Mammary epithelial cell (primary cell): ENCODE data around the gene ACAT2.

Experiments used
- EZH2 ChIP-seq: IDR thresholded peaks from 2 replicates; pipeline ENCODE4 v1.6.1; 2012; ENCODE audit warnings: low read length, inconsistent platforms, borderline replicate concordance
- TF ChIP-seq, protein P1 (sequence below), 2 donors: IDR thresholded peaks in 1 of 2; conservative IDR thresholded peaks in 1 of 2; 2 replicates each; pipeline ENCODE4 v1.5.1; 2011 to 2012; ENCODE audit warnings: inconsistent platforms in 2 of 2, low read length in 2 of 2, mild to moderate bottlenecking in 2 of 2, control low read depth in 1 of 2, low read depth in 1 of 2; ENCODE audit not compliant: insufficient read depth in 1 of 2; ENCODE audit errors: extremely low read depth in 1 of 2

DNA sequence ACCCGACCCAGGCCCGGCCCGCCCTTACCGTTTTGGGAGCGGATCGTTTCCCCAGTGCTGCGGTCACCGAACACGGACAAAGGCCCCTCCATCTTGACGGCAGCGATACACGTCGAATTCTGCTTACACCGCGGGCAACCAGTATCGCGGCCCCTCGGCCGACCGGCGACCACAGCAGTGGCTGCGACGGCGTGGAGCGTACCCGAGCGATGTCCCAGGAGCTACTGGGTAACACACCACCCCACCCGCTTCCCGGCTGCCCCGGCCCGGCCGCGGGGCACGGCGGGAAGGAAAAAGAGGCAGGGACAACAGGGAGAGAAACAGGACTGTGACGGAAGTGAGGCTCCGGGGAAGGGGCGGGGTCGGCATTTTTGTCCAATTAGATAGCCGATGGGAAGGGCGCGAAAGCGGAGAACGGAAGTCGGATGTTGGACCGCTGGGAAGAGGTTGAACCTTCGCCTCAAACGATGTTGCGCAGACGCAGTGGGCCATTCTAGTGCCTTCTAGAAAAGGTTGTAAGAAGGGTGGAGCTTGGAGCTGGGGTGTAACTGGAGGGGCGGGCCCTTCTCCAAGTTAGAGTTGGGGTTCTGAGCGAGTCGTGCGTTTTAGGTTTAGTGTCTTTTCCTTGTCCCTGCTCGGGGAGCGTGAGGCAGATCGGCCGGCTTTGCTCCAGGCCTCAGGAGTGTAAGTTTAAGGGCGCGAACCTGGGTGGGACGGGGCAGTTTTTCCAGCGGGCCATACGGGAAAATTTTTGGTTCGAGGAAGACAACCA lies 27.7 kb downstream of the ACAT2 start, which contains the start of gene TCP1:
- TF ChIP-seq, protein P1, sequence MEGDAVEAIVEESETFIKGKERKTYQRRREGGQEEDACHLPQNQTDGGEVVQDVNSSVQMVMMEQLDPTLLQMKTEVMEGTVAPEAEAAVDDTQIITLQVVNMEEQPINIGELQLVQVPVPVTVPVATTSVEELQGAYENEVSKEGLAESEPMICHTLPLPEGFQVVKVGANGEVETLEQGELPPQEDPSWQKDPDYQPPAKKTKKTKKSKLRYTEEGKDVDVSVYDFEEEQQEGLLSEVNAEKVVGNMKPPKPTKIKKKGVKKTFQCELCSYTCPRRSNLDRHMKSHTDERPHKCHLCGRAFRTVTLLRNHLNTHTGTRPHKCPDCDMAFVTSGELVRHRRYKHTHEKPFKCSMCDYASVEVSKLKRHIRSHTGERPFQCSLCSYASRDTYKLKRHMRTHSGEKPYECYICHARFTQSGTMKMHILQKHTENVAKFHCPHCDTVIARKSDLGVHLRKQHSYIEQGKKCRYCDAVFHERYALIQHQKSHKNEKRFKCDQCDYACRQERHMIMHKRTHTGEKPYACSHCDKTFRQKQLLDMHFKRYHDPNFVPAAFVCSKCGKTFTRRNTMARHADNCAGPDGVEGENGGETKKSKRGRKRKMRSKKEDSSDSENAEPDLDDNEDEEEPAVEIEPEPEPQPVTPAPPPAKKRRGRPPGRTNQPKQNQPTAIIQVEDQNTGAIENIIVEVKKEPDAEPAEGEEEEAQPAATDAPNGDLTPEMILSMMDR (conservative IDR thresholded peaks at IDR 0.05 in 1 of 2, IDR thresholded peaks at IDR 0.05 in 1 of 2; ENCODE audit: extremely low read depth in 1 of 2, insufficient read depth in 1 of 2, low read depth in 1 of 2, low read length in 2 of 2): no peak
- TF ChIP-seq EZH2: no peak
